ENCODE data around the gene CYP11A1.

The CYP11A1 gene

GRCh38 chr15:74367296-74367854 is at the start of gene CYP11A1:
Gene CYP11A1, minus strand, starts transcription at chr15:74367646. Its CDS starts 61 bp downstream, at chr15:74367585.
- H3K4me3 ChIP-seq (ENCODE audit: low read depth, low read length): no peak within 1 kb of the TSS
- no peak for DNase-seq (ENCODE audit: low read depth, low spot score)
- TF ChIP-seq, protein P1, sequence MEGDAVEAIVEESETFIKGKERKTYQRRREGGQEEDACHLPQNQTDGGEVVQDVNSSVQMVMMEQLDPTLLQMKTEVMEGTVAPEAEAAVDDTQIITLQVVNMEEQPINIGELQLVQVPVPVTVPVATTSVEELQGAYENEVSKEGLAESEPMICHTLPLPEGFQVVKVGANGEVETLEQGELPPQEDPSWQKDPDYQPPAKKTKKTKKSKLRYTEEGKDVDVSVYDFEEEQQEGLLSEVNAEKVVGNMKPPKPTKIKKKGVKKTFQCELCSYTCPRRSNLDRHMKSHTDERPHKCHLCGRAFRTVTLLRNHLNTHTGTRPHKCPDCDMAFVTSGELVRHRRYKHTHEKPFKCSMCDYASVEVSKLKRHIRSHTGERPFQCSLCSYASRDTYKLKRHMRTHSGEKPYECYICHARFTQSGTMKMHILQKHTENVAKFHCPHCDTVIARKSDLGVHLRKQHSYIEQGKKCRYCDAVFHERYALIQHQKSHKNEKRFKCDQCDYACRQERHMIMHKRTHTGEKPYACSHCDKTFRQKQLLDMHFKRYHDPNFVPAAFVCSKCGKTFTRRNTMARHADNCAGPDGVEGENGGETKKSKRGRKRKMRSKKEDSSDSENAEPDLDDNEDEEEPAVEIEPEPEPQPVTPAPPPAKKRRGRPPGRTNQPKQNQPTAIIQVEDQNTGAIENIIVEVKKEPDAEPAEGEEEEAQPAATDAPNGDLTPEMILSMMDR (IDR thresholded peaks at IDR 0.05; ENCODE audit: low read depth, low read length): no peak
- in situ Hi-C loops (cut with HindIII; ENCODE audit: low sequenced_read_pairs): no loop called here

- in situ Hi-C loops (cut with HindIII; ENCODE audit: low sequenced_read_pairs): no loop called here
- TF ChIP-seq, protein P1 (IDR thresholded peaks at IDR 0.05; ENCODE audit: low read depth, low read length): no peak
- DNase-seq (ENCODE audit: low read depth, low spot score): peak; percentile 55
- H3K4me3 ChIP-seq (ENCODE audit: low read depth, low read length): no peak overlapping the region
These were observed 49.8 kb upstream of the CYP11A1 start for GRCh38 chr15:74417225-74417624.

GRCh38 chr15:74415966-74416916 is 48.8 kb upstream of the CYP11A1 start:
- no peak overlapping the region for H3K4me3 ChIP-seq (ENCODE audit: low read depth, low read length)
- TF ChIP-seq, protein P1 (IDR thresholded peaks at IDR 0.05; ENCODE audit: low read depth, low read length): no peak
- DNase-seq (ENCODE audit: low read depth, low spot score): no peak
- in situ Hi-C loops (cut with HindIII; ENCODE audit: low sequenced_read_pairs): no loop called here

- no peak for DNase-seq (ENCODE audit: low read depth, low spot score)
- H3K4me3 ChIP-seq (ENCODE audit: low read depth, low read length): no peak overlapping the region
- in situ Hi-C loops (cut with HindIII; ENCODE audit: low sequenced_read_pairs): no loop called here
- TF ChIP-seq, protein P1 (IDR thresholded peaks at IDR 0.05; ENCODE audit: low read depth, low read length): no peak
These were observed 47.3 kb upstream of the CYP11A1 start for GRCh38 chr15:74414603-74415338.

DNA sequence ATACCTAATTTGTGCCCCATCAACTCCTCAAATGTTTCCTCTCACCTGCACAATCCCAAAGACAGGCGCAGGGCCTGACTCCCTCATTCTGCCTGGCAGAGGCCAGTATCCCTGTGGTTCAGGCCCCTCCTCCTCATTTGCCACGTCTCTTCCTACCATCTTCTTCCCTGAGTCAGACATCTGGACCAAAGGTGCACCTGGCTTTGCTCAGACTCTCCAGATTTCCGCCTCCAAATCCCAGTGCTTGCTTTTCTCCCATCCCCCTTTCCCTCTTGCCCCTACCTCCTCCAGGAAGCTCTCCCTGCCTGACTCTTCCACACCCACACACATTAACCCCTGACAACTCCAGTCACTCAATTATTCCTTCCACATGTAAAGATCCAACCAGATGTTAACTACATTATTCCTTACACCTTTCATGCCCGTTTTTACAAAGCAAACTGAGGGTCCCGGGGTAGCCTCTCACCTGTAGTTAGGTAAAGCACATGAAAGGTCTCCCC is 46.7 kb upstream of the CYP11A1 start:
- TF ChIP-seq, protein P1 (IDR thresholded peaks at IDR 0.05; ENCODE audit: low read depth, low read length): no peak
- no peak for DNase-seq (ENCODE audit: low read depth, low spot score)
- no peak overlapping the region for H3K4me3 ChIP-seq (ENCODE audit: low read depth, low read length)
- in situ Hi-C loops (cut with HindIII; ENCODE audit: low sequenced_read_pairs): no loop called here

DNA sequence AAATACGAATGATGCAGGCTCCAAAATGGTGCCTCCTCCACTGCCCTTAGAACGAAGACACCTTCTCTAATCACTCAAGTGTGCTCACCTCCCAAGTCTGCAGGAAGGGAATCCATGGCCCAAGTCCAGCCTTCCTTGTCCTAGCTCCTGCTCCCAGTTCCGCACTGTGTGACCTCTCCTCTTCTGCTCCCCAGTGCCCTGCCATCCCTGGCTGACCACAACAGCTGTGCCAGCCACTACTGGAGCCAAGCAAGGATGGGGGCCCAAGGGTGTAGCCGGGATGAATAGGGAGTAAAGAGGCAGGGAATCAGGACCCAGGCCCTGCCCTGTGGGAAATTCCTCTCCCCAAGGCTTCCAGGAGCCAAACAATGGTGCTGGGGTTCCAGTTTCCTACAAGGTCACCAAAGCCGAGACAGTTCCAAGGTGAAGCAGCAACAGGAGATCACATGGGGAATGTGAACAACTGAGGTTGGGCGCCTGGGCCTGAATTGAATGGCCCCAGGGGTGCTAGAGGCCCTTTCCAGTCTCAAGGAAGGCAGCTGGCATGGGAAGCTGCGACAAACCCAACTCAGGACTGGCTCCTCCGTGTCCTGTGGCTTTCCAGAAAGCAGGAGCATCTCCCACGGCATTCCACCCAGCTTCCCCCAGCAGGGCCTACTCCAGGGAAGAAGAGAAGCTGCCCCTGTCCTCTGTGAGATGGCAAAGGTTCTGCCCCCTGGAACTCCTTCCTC is 46.1 kb upstream of the CYP11A1 start:
- in situ Hi-C loops (cut with HindIII; ENCODE audit: low sequenced_read_pairs): no loop called here
- DNase-seq (ENCODE audit: low read depth, low spot score): no peak
- TF ChIP-seq, protein P1 (IDR thresholded peaks at IDR 0.05; ENCODE audit: low read depth, low read length): no peak
- H3K4me3 ChIP-seq (ENCODE audit: low read depth, low read length): no peak overlapping the region
